Kidney (tissue), 14 donors: ENCODE measurements around the gene TPRA1. TPM values are rescaled to one million over a fixed set of nuclear protein-coding genes. Genes with fewer than 3 reads are reported as not detected.

Experiments
- DNase-seq, 5 donors: peaks; one replicate each; pipeline ENCODE4 v3.0.0-alpha.2; 2013 to 2020
- FAIRE-seq: peaks from 2 replicates; lab custom pipeline; 2012; peaks lifted over from hg19 to GRCh38; lab: Jason Lieb, UNC
- H3K27ac ChIP-seq, 2 donors: one replicate each; pipeline ENCODE4 v1.7.0; 2013; ENCODE audit warnings: low read depth in 2 of 2, low read length in 2 of 2, inconsistent platforms in 1 of 2
- H3K27me3 ChIP-seq: one replicate; pipeline ENCODE4 v1.7.1; 2013; ENCODE audit warnings: low read length, inconsistent platforms; ENCODE audit not compliant: control insufficient read depth, insufficient read depth
- H3K36me3 ChIP-seq, 3 donors: one replicate each; pipeline versions ENCODE4 v1.7.0 to v1.7.1; 2013; ENCODE audit warnings: low read length in 3 of 3, control low read depth in 1 of 3, inconsistent platforms in 1 of 3; ENCODE audit not compliant: insufficient read depth in 3 of 3, control insufficient read depth in 2 of 3
- H3K4me1 ChIP-seq, 3 donors: one replicate each; pipeline versions ENCODE4 v1.7.0 to v1.7.1; 2013; ENCODE audit warnings: low read length in 3 of 3, inconsistent platforms in 1 of 3, low read depth in 1 of 3; ENCODE audit not compliant: control insufficient read depth in 2 of 3, insufficient read depth in 2 of 3
- H3K4me3 ChIP-seq, 3 donors: one replicate each; pipeline versions ENCODE4 v1.7.0 to v1.8.1; 2013; ENCODE audit warnings: low read length in 3 of 3, control low read depth in 1 of 3, inconsistent platforms in 1 of 3
- H3K9ac ChIP-seq, 3 donors: one replicate each; pipeline versions ENCODE4 v1.7.0 to v1.7.1; 2013; ENCODE audit warnings: low read length in 3 of 3, control low read depth in 1 of 3, inconsistent platforms in 1 of 3
- H3K9me3 ChIP-seq, 3 donors: one replicate each; pipeline versions ENCODE4 v1.7.0 to v1.7.1; 2013; ENCODE audit warnings: low read length in 3 of 3, control low read depth in 1 of 3, inconsistent platforms in 1 of 3; ENCODE audit not compliant: control insufficient read depth in 2 of 3, insufficient read depth in 1 of 3
- CTCF ChIP-seq: IDR thresholded peaks from 3 replicates; pipeline ENCODE4 v1.5.1; 2012; ENCODE audit warnings: mild to moderate bottlenecking, moderate library complexity, borderline replicate concordance; ENCODE audit not compliant: insufficient read depth; ENCODE audit errors: extremely low read depth
- intact Hi-C: fragments of 100-400 bp; cut with DNase I; formaldehyde crosslinking; loops from one replicate; pipeline ENCODE4 v1.11.1; 2022
- polyA plus RNA-seq: library from polyadenylated mRNA; stranded (reverse); fragments of 350-450 nt; fragmentation: Illumina TruSeq; extraction: RNeasy Lipid Tissue Mini Kit (QIAGEN cat#74804); gene quantifications from one replicate; pipeline ENCODE4 v1.2.3, GENCODE V29; 2014; ENCODE audit warnings: low read depth, low replicate concordance; ENCODE audit not compliant: insufficient read depth
- total RNA-seq: library from RNA; stranded (reverse); fragmentation: NEBNext Ultra II Directional; extraction: Animal tissue kit (Norgen Biotek cat#: 25700); gene quantifications from one replicate; pipeline ENCODE4 v1.2.1, GENCODE V29; 2021
- donor health status: control.
- donor health status: control.
- donor health status: control.
- donor health status: control.
- donor health status: control.
- donor health status: DM: yes; HTN: yes; CAD: no.
- donor health status: Normal renal cell carcinoma (clear cell type).

The TPRA1 gene
- total and polyA plus RNA-seq, 2 donors from 2014 or later, result 35.4 to 36.4 TPM

DNA sequence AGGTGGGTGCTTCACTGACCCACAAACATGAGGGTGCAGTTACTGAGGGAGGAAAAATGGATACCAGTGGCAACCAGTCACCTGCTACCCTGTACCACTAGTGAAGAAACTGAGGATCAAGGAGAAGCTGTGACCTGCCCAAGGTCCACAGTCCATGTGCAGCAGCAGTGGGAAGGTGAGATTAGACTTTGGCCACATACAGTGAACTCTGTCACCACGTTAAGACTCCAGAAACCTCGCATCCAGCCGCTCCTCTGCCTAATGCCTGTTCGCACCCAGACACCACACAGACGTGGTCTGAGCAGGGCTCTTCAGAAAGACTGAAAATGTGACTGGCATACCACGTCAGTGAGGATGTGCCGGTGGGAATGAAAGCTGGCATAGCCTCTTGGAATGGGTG is 20.0 kb downstream of the TPRA1 start:
- DNase-seq (no peak), FAIRE-seq (no peak)
- H3K4me3 ChIP-seq, result no peak overlapping the region
- H3K36me3 ChIP-seq, result peaks cover 7 to 13% (median 12%) of the 10 kb centered on the region in 3 donors
- no peaks in the 10 kb centered on the region for H3K27me3 ChIP-seq
- H3K4me1 ChIP-seq, result peaks cover 0 to 3% (median 0%) of the 10 kb centered on the region in 3 donors
- no peak overlapping the region for H3K9ac ChIP-seq
- no peak overlapping the region for H3K27ac ChIP-seq
- no peaks in the 10 kb centered on the region for H3K9me3 ChIP-seq
- intact Hi-C loops, result no loop called here
- TF ChIP-seq CTCF, result no peak

DNA sequence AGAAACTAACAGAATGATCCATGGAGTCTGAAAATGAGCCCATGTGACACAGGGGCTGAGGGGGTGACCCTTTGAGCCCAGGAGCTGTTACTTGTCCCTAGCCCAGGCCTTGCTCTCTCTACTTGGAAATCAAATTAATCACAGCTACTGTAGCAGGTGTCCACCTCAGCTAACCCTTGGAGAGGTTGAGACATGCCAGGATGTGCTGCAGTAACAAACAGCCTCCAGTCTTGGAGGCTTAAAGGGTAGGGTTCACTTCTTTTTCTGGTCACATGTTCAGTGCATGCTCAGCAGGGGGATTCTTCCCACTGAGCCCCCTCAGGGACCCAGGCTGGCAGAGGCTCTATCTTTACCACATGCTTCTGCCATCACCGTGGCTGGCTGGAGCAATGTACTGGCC is 21.4 kb downstream of the TPRA1 start:
- FAIRE-seq, result no peak
- Histone ChIP-seq H3K27ac (no peak overlapping the region), H3K9ac (no peak overlapping the region), H3K9me3 (no peaks in the 10 kb centered on the region), H3K36me3 (peaks cover 3 to 10% (median 8%) of the 10 kb centered on the region in 3 donors), H3K27me3 (no peaks in the 10 kb centered on the region), H3K4me1 (no peaks in the 10 kb centered on the region), H3K4me3 (no peak overlapping the region)
- no peak for TF ChIP-seq CTCF
- DNase-seq, result no peak
- intact Hi-C loops, result no loop called here

DNA sequence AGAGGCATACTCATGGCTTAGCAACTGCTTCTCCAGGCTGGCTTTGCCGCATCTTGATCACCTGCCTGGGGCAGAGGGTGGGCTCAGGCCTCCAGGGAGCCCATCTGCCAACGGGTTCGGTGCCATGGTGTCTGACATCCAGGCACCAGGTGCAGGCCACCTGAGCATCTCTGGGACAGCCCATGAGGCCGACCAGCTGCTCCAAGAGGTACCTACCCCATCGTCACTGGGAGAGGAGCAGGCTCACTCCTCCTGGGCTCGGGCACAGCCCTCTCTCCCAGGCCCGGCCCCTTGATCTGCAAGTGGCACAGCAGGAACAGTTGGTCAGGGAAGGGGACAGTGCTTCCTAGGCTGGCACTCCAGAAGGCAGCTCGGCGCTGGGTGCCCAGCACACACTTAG is 21.9 kb downstream of the TPRA1 start:
- H3K27me3 ChIP-seq, result no peaks in the 10 kb centered on the region
- H3K9ac ChIP-seq, result no peak overlapping the region
- DNase-seq (no peak), FAIRE-seq (no peak)
- TF ChIP-seq CTCF, result no peak
- H3K27ac ChIP-seq, result no peak overlapping the region
- peaks cover 0 to 10% (median 7%) of the 10 kb centered on the region in 3 donors for H3K36me3 ChIP-seq
- H3K4me1 ChIP-seq, result no peaks in the 10 kb centered on the region
- intact Hi-C loops, result no loop called here
- no peak overlapping the region for H3K4me3 ChIP-seq
- H3K9me3 ChIP-seq, result no peaks in the 10 kb centered on the region

DNA sequence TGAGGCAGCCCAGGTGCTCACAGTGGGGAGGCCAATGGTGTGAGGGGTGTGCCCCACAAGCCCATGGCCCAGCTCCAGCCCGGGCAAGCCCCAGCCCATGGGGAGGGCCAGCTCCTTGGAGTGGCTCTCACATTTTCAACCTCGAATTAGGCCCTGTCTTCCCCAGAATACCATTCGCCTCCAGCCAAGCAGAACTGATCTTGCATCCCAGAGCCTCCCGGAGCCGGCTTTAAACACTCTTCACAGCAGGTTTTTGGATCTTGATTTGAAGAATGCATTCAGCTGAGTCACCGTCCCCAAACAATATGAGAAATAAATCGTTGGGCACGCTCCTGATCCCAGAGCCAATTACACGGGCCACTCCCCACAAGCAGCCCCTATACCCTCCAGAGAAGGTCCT is 23.7 kb downstream of the TPRA1 start:
- FAIRE-seq, result no peak
- intact Hi-C loops, result no loop called here

More for the DNA sequence above, 23.7 kb downstream of the TPRA1 start:
- Histone ChIP-seq H3K36me3 (peaks cover 0 to 10% (median 0%) of the 10 kb centered on the region in 3 donors), H3K4me1 (no peaks in the 10 kb centered on the region), H3K27me3 (no peaks in the 10 kb centered on the region), H3K4me3 (no peak overlapping the region), H3K9ac (no peak overlapping the region), H3K9me3 (no peaks in the 10 kb centered on the region), H3K27ac (no peak overlapping the region)
- TF ChIP-seq CTCF, result no peak
- DNase-seq, result no peak
